ENCODE measurements around the gene MED10.

The MED10 gene

GRCh38 chr5:6418679-6419276 is 40.4 kb upstream of the MED10 start:
- Histone ChIP-seq H3K4me1 (ENCODE audit: insufficient read depth, insufficient read length) (no peaks in the 10 kb centered on the region), H3K27me3 (ENCODE audit: insufficient read depth, insufficient read length) (no peaks in the 10 kb centered on the region), H3K4me3 (ENCODE audit: insufficient read length, low read depth) (no peak overlapping the region), H3K9me3 (ENCODE audit: insufficient read depth, low read length) (no peaks in the 10 kb centered on the region), H3K9ac (ENCODE audit: insufficient read length, low read depth) (no peak overlapping the region), H3K36me3 (ENCODE audit: insufficient read depth, insufficient read length, low read length) (no peaks in the 10 kb centered on the region)
- TF ChIP-seq YY1 (IDR thresholded peaks at IDR 0.05; ENCODE audit: insufficient read depth, insufficient read length), result no peak
- TF ChIP-seq ZNF274 (IDR thresholded peaks at IDR 0.05; ENCODE audit: low read depth, low read length), result no peak
- no peak for TF ChIP-seq SUZ12 (IDR thresholded peaks at IDR 0.05; ENCODE audit: extremely low read depth, insufficient read depth, insufficient read length)
- DNase-seq (ENCODE audit: low read depth, low spot score), result no peak

GRCh38 chr5:6417657-6418056 is 39.3 kb upstream of the MED10 start:
- no peak for TF ChIP-seq SUZ12 (IDR thresholded peaks at IDR 0.05; ENCODE audit: extremely low read depth, insufficient read depth, insufficient read length)
- no peak for TF ChIP-seq YY1 (IDR thresholded peaks at IDR 0.05; ENCODE audit: insufficient read depth, insufficient read length)
- no peak for TF ChIP-seq ZNF274 (IDR thresholded peaks at IDR 0.05; ENCODE audit: low read depth, low read length)
- Histone ChIP-seq H3K27me3 (ENCODE audit: insufficient read depth, insufficient read length) (no peaks in the 10 kb centered on the region), H3K36me3 (ENCODE audit: insufficient read depth, insufficient read length, low read length) (no peaks in the 10 kb centered on the region), H3K4me1 (ENCODE audit: insufficient read depth, insufficient read length) (no peaks in the 10 kb centered on the region), H3K9me3 (ENCODE audit: insufficient read depth, low read length) (no peaks in the 10 kb centered on the region), H3K4me3 (ENCODE audit: insufficient read length, low read depth) (no peak overlapping the region), H3K9ac (ENCODE audit: insufficient read length, low read depth) (no peak overlapping the region)
- DNase-seq (ENCODE audit: low read depth, low spot score), result no peak

- no peak for DNase-seq (ENCODE audit: low read depth, low spot score)
- Histone ChIP-seq H3K36me3 (ENCODE audit: insufficient read depth, insufficient read length, low read length) (no peaks in the 10 kb centered on the region), H3K9me3 (ENCODE audit: insufficient read depth, low read length) (no peaks in the 10 kb centered on the region), H3K4me1 (ENCODE audit: insufficient read depth, insufficient read length) (no peaks in the 10 kb centered on the region), H3K9ac (ENCODE audit: insufficient read length, low read depth) (no peak overlapping the region), H3K4me3 (ENCODE audit: insufficient read length, low read depth) (no peak overlapping the region), H3K27me3 (ENCODE audit: insufficient read depth, insufficient read length) (no peaks in the 10 kb centered on the region)
- TF ChIP-seq YY1 (IDR thresholded peaks at IDR 0.05; ENCODE audit: insufficient read depth, insufficient read length) (no peak), SUZ12 (IDR thresholded peaks at IDR 0.05; ENCODE audit: extremely low read depth, insufficient read depth, insufficient read length) (no peak), ZNF274 (IDR thresholded peaks at IDR 0.05; ENCODE audit: low read depth, low read length) (no peak)
These were observed 34.5 kb upstream of the MED10 start for GRCh38 chr5:6412811-6413210.

GRCh38 chr5:6411141-6411540 is 32.8 kb upstream of the MED10 start:
- no peak overlapping the region for H3K9ac ChIP-seq (ENCODE audit: insufficient read length, low read depth)
- TF ChIP-seq ZNF274 (IDR thresholded peaks at IDR 0.05; ENCODE audit: low read depth, low read length) (no peak), SUZ12 (IDR thresholded peaks at IDR 0.05; ENCODE audit: extremely low read depth, insufficient read depth, insufficient read length) (no peak), YY1 (IDR thresholded peaks at IDR 0.05; ENCODE audit: insufficient read depth, insufficient read length) (no peak)

GRCh38 chr5:6410421-6410820 is 32.1 kb upstream of the MED10 start:
- DNase-seq (ENCODE audit: low read depth, low spot score), result no peak
- H3K4me3 ChIP-seq (ENCODE audit: insufficient read length, low read depth), result no peak overlapping the region
- no peaks in the 10 kb centered on the region for H3K27me3 ChIP-seq (ENCODE audit: insufficient read depth, insufficient read length)
- no peaks in the 10 kb centered on the region for H3K9me3 ChIP-seq (ENCODE audit: insufficient read depth, low read length)
- no peak overlapping the region for H3K9ac ChIP-seq (ENCODE audit: insufficient read length, low read depth)
- no peaks in the 10 kb centered on the region for H3K4me1 ChIP-seq (ENCODE audit: insufficient read depth, insufficient read length)
- H3K36me3 ChIP-seq (ENCODE audit: insufficient read depth, insufficient read length, low read length), result no peaks in the 10 kb centered on the region
- TF ChIP-seq YY1 (IDR thresholded peaks at IDR 0.05; ENCODE audit: insufficient read depth, insufficient read length), result no peak
- TF ChIP-seq ZNF274 (IDR thresholded peaks at IDR 0.05; ENCODE audit: low read depth, low read length), result no peak
- no peak for TF ChIP-seq SUZ12 (IDR thresholded peaks at IDR 0.05; ENCODE audit: extremely low read depth, insufficient read depth, insufficient read length)

More at GRCh38 chr5:6411141-6411540, 32.8 kb upstream of the MED10 start:
- DNase-seq (ENCODE audit: low read depth, low spot score), result no peak
- no peaks in the 10 kb centered on the region for H3K27me3 ChIP-seq (ENCODE audit: insufficient read depth, insufficient read length)
- H3K36me3 ChIP-seq (ENCODE audit: insufficient read depth, insufficient read length, low read length), result no peaks in the 10 kb centered on the region
- H3K4me3 ChIP-seq (ENCODE audit: insufficient read length, low read depth), result no peak overlapping the region
- H3K9me3 ChIP-seq (ENCODE audit: insufficient read depth, low read length), result no peaks in the 10 kb centered on the region
- H3K4me1 ChIP-seq (ENCODE audit: insufficient read depth, insufficient read length), result no peaks in the 10 kb centered on the region

- no peak for DNase-seq (ENCODE audit: low read depth, low spot score)
- H3K9ac ChIP-seq (ENCODE audit: insufficient read length, low read depth), result no peak overlapping the region
- H3K4me3 ChIP-seq (ENCODE audit: insufficient read length, low read depth), result no peak overlapping the region
These were observed 30.5 kb upstream of the MED10 start for GRCh38 chr5:6408627-6409446.

GRCh38 chr5:6408260-6408596 is 29.9 kb upstream of the MED10 start:
- H3K27me3 ChIP-seq (ENCODE audit: insufficient read depth, insufficient read length), result no peaks in the 10 kb centered on the region
- no peak for DNase-seq (ENCODE audit: low read depth, low spot score)
- no peak overlapping the region for H3K4me3 ChIP-seq (ENCODE audit: insufficient read length, low read depth)
- no peaks in the 10 kb centered on the region for H3K4me1 ChIP-seq (ENCODE audit: insufficient read depth, insufficient read length)
- no peaks in the 10 kb centered on the region for H3K9me3 ChIP-seq (ENCODE audit: insufficient read depth, low read length)
- no peak for TF ChIP-seq ZNF274 (IDR thresholded peaks at IDR 0.05; ENCODE audit: low read depth, low read length)
- TF ChIP-seq YY1 (IDR thresholded peaks at IDR 0.05; ENCODE audit: insufficient read depth, insufficient read length), result no peak
- TF ChIP-seq SUZ12 (IDR thresholded peaks at IDR 0.05; ENCODE audit: extremely low read depth, insufficient read depth, insufficient read length), result no peak
- no peaks in the 10 kb centered on the region for H3K36me3 ChIP-seq (ENCODE audit: insufficient read depth, insufficient read length, low read length)
- no peak overlapping the region for H3K9ac ChIP-seq (ENCODE audit: insufficient read length, low read depth)

More at GRCh38 chr5:6408627-6409446, 30.5 kb upstream of the MED10 start:
- H3K4me1 ChIP-seq (ENCODE audit: insufficient read depth, insufficient read length), result no peaks in the 10 kb centered on the region
- H3K9me3 ChIP-seq (ENCODE audit: insufficient read depth, low read length), result no peaks in the 10 kb centered on the region
- no peak for TF ChIP-seq SUZ12 (IDR thresholded peaks at IDR 0.05; ENCODE audit: extremely low read depth, insufficient read depth, insufficient read length)
- no peaks in the 10 kb centered on the region for H3K36me3 ChIP-seq (ENCODE audit: insufficient read depth, insufficient read length, low read length)
- no peaks in the 10 kb centered on the region for H3K27me3 ChIP-seq (ENCODE audit: insufficient read depth, insufficient read length)

Measured in NT2/D1 (cell line).